ENCODE results near the gene CASTOR1.
A peak's percentile ranks its signal among the peaks of the same experiment; 100 is the strongest.

CASTOR1 gene

GRCh38 chr22:30279046-30279788, 10.1 kb downstream of the CASTOR1 start:
- Mint-ChIP-seq H3K36me3 (ENCODE audit: low read depth) (no peaks in the 10 kb centered on the region), H3K4me3 (peak overlapping the region; percentile 37), H3K4me1 (ENCODE audit: low read depth) (peaks cover 91% of the 10 kb centered on the region), H3K27me3 (peaks cover 24% of the 10 kb centered on the region), H3K9me3 (no peaks in the 10 kb centered on the region), H3K27ac (peak overlapping the region; percentile 77)
- intact Hi-C loops (cut with micrococcal nuclease) = no loop called here

GRCh38 chr22:30277547-30278344, 11.6 kb downstream of the CASTOR1 start:
- Mint-ChIP-seq H3K27me3 (peaks cover 24% of the 10 kb centered on the region), H3K27ac (peak overlapping the region; percentile 77), H3K9me3 (no peaks in the 10 kb centered on the region), H3K4me1 (ENCODE audit: low read depth) (peaks cover 91% of the 10 kb centered on the region), H3K4me3 (peak overlapping the region; percentile 67), H3K36me3 (ENCODE audit: low read depth) (no peaks in the 10 kb centered on the region)
- intact Hi-C loops (cut with micrococcal nuclease) = no loop called here

GRCh38 chr22:30276039-30276438, 13.3 kb downstream of the CASTOR1 start:
- Mint-ChIP-seq H3K4me3 (no peak overlapping the region), H3K4me1 (ENCODE audit: low read depth) (peaks cover 89% of the 10 kb centered on the region), H3K36me3 (ENCODE audit: low read depth) (no peaks in the 10 kb centered on the region), H3K27ac (peak overlapping the region; percentile 79), H3K9me3 (no peaks in the 10 kb centered on the region), H3K27me3 (peaks cover 24% of the 10 kb centered on the region)
- intact Hi-C loops (cut with micrococcal nuclease) = no loop called here

GRCh38 chr22:30275625-30276024, 13.7 kb downstream of the CASTOR1 start:
- intact Hi-C loops (cut with micrococcal nuclease) = no loop called here
- H3K4me3 Mint-ChIP-seq = no peak overlapping the region
- peak overlapping the region; percentile 79 for H3K27ac Mint-ChIP-seq
- H3K4me1 Mint-ChIP-seq (ENCODE audit: low read depth) = peaks cover 89% of the 10 kb centered on the region
- H3K9me3 Mint-ChIP-seq = no peaks in the 10 kb centered on the region
- peaks cover 24% of the 10 kb centered on the region for H3K27me3 Mint-ChIP-seq
- no peaks in the 10 kb centered on the region for H3K36me3 Mint-ChIP-seq (ENCODE audit: low read depth)

GRCh38 chr22:30274437-30274812, 14.9 kb downstream of the CASTOR1 start:
- Mint-ChIP-seq H3K27ac (peak overlapping the region; percentile 79), H3K27me3 (peaks cover 24% of the 10 kb centered on the region), H3K4me1 (ENCODE audit: low read depth) (peaks cover 88% of the 10 kb centered on the region), H3K36me3 (ENCODE audit: low read depth) (peaks cover 1% of the 10 kb centered on the region), H3K9me3 (no peaks in the 10 kb centered on the region), H3K4me3 (no peak overlapping the region)
- intact Hi-C loops (cut with micrococcal nuclease) = no loop called here

- Mint-ChIP-seq H3K27me3 (peaks cover 24% of the 10 kb centered on the region), H3K36me3 (ENCODE audit: low read depth) (peaks cover 6% of the 10 kb centered on the region), H3K4me3 (no peak overlapping the region), H3K27ac (peak overlapping the region; percentile 79), H3K9me3 (no peaks in the 10 kb centered on the region), H3K4me1 (ENCODE audit: low read depth) (peaks cover 88% of the 10 kb centered on the region)
- intact Hi-C loops (cut with micrococcal nuclease) = no loop called here
These were observed 15.4 kb downstream of the CASTOR1 start for GRCh38 chr22:30273711-30274436.

- peaks cover 88% of the 10 kb centered on the region for H3K4me1 Mint-ChIP-seq (ENCODE audit: low read depth)
- H3K27ac Mint-ChIP-seq = peak overlapping the region; percentile 79
- peaks cover 21% of the 10 kb centered on the region for H3K27me3 Mint-ChIP-seq
- no peaks in the 10 kb centered on the region for H3K9me3 Mint-ChIP-seq
- intact Hi-C loops (cut with micrococcal nuclease) = no loop called here
- H3K4me3 Mint-ChIP-seq = no peak overlapping the region
- H3K36me3 Mint-ChIP-seq (ENCODE audit: low read depth) = peaks cover 6% of the 10 kb centered on the region
These were observed 16.3 kb downstream of the CASTOR1 start for GRCh38 chr22:30272781-30273601.

- Mint-ChIP-seq H3K4me1 (ENCODE audit: low read depth) (peaks cover 94% of the 10 kb centered on the region), H3K36me3 (ENCODE audit: low read depth) (peaks cover 6% of the 10 kb centered on the region)
These were observed 18.5 kb downstream of the CASTOR1 start for GRCh38 chr22:30270832-30271231.

GRCh38 chr22:30268331-30268730, 21.0 kb downstream of the CASTOR1 start:
- peak overlapping the region; percentile 83 for H3K4me3 Mint-ChIP-seq
- intact Hi-C loops (cut with micrococcal nuclease) = no loop called here
- H3K36me3 Mint-ChIP-seq (ENCODE audit: low read depth) = peaks cover 19% of the 10 kb centered on the region
- H3K27ac Mint-ChIP-seq = peak overlapping the region; percentile 83
- H3K4me1 Mint-ChIP-seq (ENCODE audit: low read depth) = peaks cover 93% of the 10 kb centered on the region
- H3K9me3 Mint-ChIP-seq = no peaks in the 10 kb centered on the region
- H3K27me3 Mint-ChIP-seq = peaks cover 2% of the 10 kb centered on the region

More at GRCh38 chr22:30270832-30271231, 18.5 kb downstream of the CASTOR1 start:
- H3K27ac Mint-ChIP-seq = peak overlapping the region; percentile 83
- intact Hi-C loops (cut with micrococcal nuclease) = no loop called here
- H3K27me3 Mint-ChIP-seq = peaks cover 13% of the 10 kb centered on the region
- H3K4me3 Mint-ChIP-seq = peak overlapping the region; percentile 28
- no peaks in the 10 kb centered on the region for H3K9me3 Mint-ChIP-seq

- H3K27me3 Mint-ChIP-seq = peaks cover 2% of the 10 kb centered on the region
- H3K27ac Mint-ChIP-seq = peak overlapping the region; percentile 83
- peak overlapping the region; percentile 83 for H3K4me3 Mint-ChIP-seq
- H3K9me3 Mint-ChIP-seq = no peaks in the 10 kb centered on the region
- intact Hi-C loops (cut with micrococcal nuclease) = no loop called here
- peaks cover 93% of the 10 kb centered on the region for H3K4me1 Mint-ChIP-seq (ENCODE audit: low read depth)
- H3K36me3 Mint-ChIP-seq (ENCODE audit: low read depth) = peaks cover 20% of the 10 kb centered on the region
These were observed 21.7 kb downstream of the CASTOR1 start for GRCh38 chr22:30267382-30268302.

GRCh38 chr22:30266445-30267381, 22.6 kb downstream of the CASTOR1 start, which contains the start of gene OSM:
Gene OSM (minus strand): TSS chr22:30266851. CDS start chr22:30266799, 52 bp downstream.
- Mint-ChIP-seq H3K9me3 (no peaks in the 10 kb centered on the region), H3K27me3 (peaks cover 2% of the 10 kb centered on the region), H3K4me3 (peak within 1 kb of the TSS; percentile 83), H3K27ac (peak within 1 kb of the TSS; percentile 83), H3K36me3 (ENCODE audit: low read depth) (peaks cover 28% of the 10 kb centered on the region), H3K4me1 (ENCODE audit: low read depth) (peaks cover 96% of the 10 kb centered on the region)
- intact Hi-C loops (cut with micrococcal nuclease) = no loop called here
